IMR-90 (cell line): ENCODE data around the gene KRT77. TPM values are rescaled to one million over a fixed set of nuclear protein-coding genes. Genes with fewer than 3 reads are reported as not detected.
"Not testable (repeated sequence)": the region's sequence is repeated elsewhere in the genome, so short reads cannot be mapped to it uniquely, and the experiment has no call there.

Source experiments
- ATAC-seq: fragments of 200-7000 bp; cut with Tn5 transposase; 2 replicates; pipeline ENCODE4 v1.9.1; 2020; ENCODE audit warnings: low read depth, mild to moderate bottlenecking, moderate library complexity
- BruUV-seq: library from RNA; stranded (reverse); fragments of 400-500 nt; replicated peaks from 2 replicates; lab custom pipeline; 2021; lab: Mats Ljungman, UMichigan
- CTCF ChIA-PET: fragments of 300-600 bp; formaldehyde crosslinking; extraction: SDS; loops from one replicate; lab custom pipeline; 2021; ENCODE audit warnings: antibody characterized with exemption; lab: Yijun Ruan, JAX
- POLR2A ChIA-PET: fragments of 300-600 bp; sonication (Branson Sonifier 250); formaldehyde crosslinking; loops from one replicate; lab custom pipeline; 2022; ENCODE audit warnings: antibody characterized with exemption; ENCODE audit not compliant: unreplicated experiment; lab: Charles Lee
- DNase-seq: peaks from one replicate; pipeline ENCODE4 v3.0.0; 2013
- H2AFZ ChIP-seq: replicated peaks from 2 replicates; pipeline ENCODE3; 2013; ENCODE audit warnings: low read length, mild to moderate bottlenecking; ENCODE audit not compliant: poor library complexity
- H2AK5ac ChIP-seq: 2 replicates; pipeline ENCODE4 v1.6.1; 2013; ENCODE audit warnings: low read depth, low read length, inconsistent platforms
- H2AK9ac ChIP-seq: replicated peaks from 2 replicates; pipeline ENCODE3; 2013; ENCODE audit warnings: mild to moderate bottlenecking, low read depth, low read length, moderate library complexity; ENCODE audit not compliant: poor library complexity
- H2BK120ac ChIP-seq: 2 replicates; pipeline ENCODE4 v1.6.1; 2013; ENCODE audit warnings: low read depth, low read length, inconsistent platforms
- H2BK15ac ChIP-seq: 3 replicates; pipeline ENCODE4 v1.6.1; 2013; ENCODE audit warnings: low read depth, low read length, inconsistent platforms
- H2BK20ac ChIP-seq: 2 replicates; pipeline ENCODE4 v1.6.1; 2013; ENCODE audit warnings: low read depth, mild to moderate bottlenecking, inconsistent platforms, low read length, moderate library complexity
- H2BK5ac ChIP-seq: 2 replicates; pipeline ENCODE4 v1.6.1; 2013; ENCODE audit warnings: mild to moderate bottlenecking, low read depth, low read length, inconsistent platforms; ENCODE audit not compliant: poor library complexity, severe bottlenecking
- H3K14ac ChIP-seq: replicated peaks from 2 replicates; pipeline ENCODE4 v1.6.1; 2013; ENCODE audit warnings: low read depth, low read length, inconsistent platforms
- H3K18ac ChIP-seq: 2 replicates; pipeline ENCODE4 v1.6.1; 2013; ENCODE audit warnings: low read depth, low read length, control low read depth
- H3K23ac ChIP-seq: 2 replicates; pipeline ENCODE4 v1.6.1; 2013; ENCODE audit warnings: low read depth, low read length, inconsistent platforms
- H3K27ac ChIP-seq: 2 replicates; pipeline ENCODE4 v1.5.1; 2013; ENCODE audit warnings: mild to moderate bottlenecking, control low read depth, low read length; ENCODE audit not compliant: insufficient read depth
- H3K27me3 ChIP-seq: 2 replicates; pipeline ENCODE4 v1.6.1; 2013; ENCODE audit warnings: low read length; ENCODE audit not compliant: control insufficient read depth, insufficient read depth
- H3K36me3 ChIP-seq: 2 replicates; pipeline ENCODE4 v1.6.1; 2013; ENCODE audit warnings: low read length, mixed read lengths; ENCODE audit not compliant: control insufficient read depth, insufficient read depth
- H3K4ac ChIP-seq: 2 replicates; pipeline ENCODE4 v1.6.1; 2013; ENCODE audit warnings: low read depth, low read length, inconsistent platforms
- H3K4me1 ChIP-seq: 2 replicates; pipeline ENCODE4 v1.6.1; 2013; ENCODE audit warnings: low read length, mixed read lengths; ENCODE audit not compliant: control insufficient read depth, insufficient read depth
- H3K4me2 ChIP-seq: 2 replicates; pipeline ENCODE4 v1.6.1; 2013; ENCODE audit warnings: low read depth, mild to moderate bottlenecking, control low read depth, low read length, moderate library complexity
- H3K4me3 ChIP-seq: 2 replicates; pipeline ENCODE4 v1.5.1; 2013; ENCODE audit warnings: low read depth, mild to moderate bottlenecking, control low read depth, low read length, moderate library complexity; ENCODE audit not compliant: insufficient read depth
- H3K56ac ChIP-seq: 2 replicates; pipeline ENCODE4 v1.6.1; 2013; ENCODE audit warnings: low read length, inconsistent platforms; ENCODE audit not compliant: insufficient read depth; ENCODE audit errors: extremely low read depth
- H3K79me1 ChIP-seq, 2 experiments: 2 replicates each; pipeline ENCODE4 v1.6.1; 2013; ENCODE audit warnings: low read length in 2 of 2, inconsistent platforms in 1 of 2, low read depth in 1 of 2
- H3K9ac ChIP-seq: 2 replicates; pipeline ENCODE4 v1.6.1; 2013; ENCODE audit warnings: low read depth, low read length, control low read depth
- H3K9me1 ChIP-seq: 2 replicates; pipeline ENCODE4 v1.6.1; 2013; ENCODE audit warnings: low read length, inconsistent platforms; ENCODE audit not compliant: insufficient read depth
- H3K9me3 ChIP-seq: 2 replicates; pipeline ENCODE4 v1.6.1; 2013; ENCODE audit warnings: low read length; ENCODE audit not compliant: control insufficient read depth, insufficient read depth
- H4K20me1 ChIP-seq: 2 replicates; pipeline ENCODE4 v1.6.1; 2013; ENCODE audit warnings: low read length, inconsistent platforms; ENCODE audit not compliant: insufficient read depth
- H4K5ac ChIP-seq: 2 replicates; pipeline ENCODE4 v1.6.1; 2013; ENCODE audit warnings: mild to moderate bottlenecking, low read depth, low read length, control low read depth
- H4K8ac ChIP-seq, 2 experiments: 2 replicates each; pipeline ENCODE4 v1.6.1; 2013; ENCODE audit warnings: low read depth in 2 of 2, low read length in 2 of 2, control low read depth in 1 of 2, inconsistent platforms in 1 of 2
- H4K91ac ChIP-seq: 2 replicates; pipeline ENCODE4 v1.6.1; 2013; ENCODE audit warnings: low read depth, low read length, inconsistent platforms; ENCODE audit not compliant: insufficient read depth
- WGBS, 2 experiments: methylation state at CpG; one replicate each; pipeline versions ENCODE4 v1.1.5 to v1.1.7; 2013; ENCODE audit warnings: missing lambda C conversion rate in 2 of 2; ENCODE audit not compliant: insufficient read length in 1 of 2; ENCODE audit errors: extremely low coverage in 2 of 2; 5-methylcytosine and 5-hydroxymethylcytosine counted together
- dilution Hi-C: fragments of 300-500 bp; cut with HindIII; formaldehyde crosslinking; loops from one replicate; pipeline ENCODE4 v1.14.3; 2018; ENCODE audit warnings: low sequenced_read_pairs; ENCODE audit not compliant: unreplicated experiment
- in situ Hi-C: fragments of 300-500 bp; cut with MboI; formaldehyde crosslinking; loops from 3 replicates; pipeline ENCODE4 v1.14.3; 2019; ENCODE audit warnings: low sequenced_read_pairs, inconsistent platforms, mixed read lengths
- intact Hi-C: fragments of 100-400 bp; cut with micrococcal nuclease; formaldehyde crosslinking; loops from 2 replicates; pipeline ENCODE4 v1.10.0; 2022
- polyA plus RNA-seq, 3 experiments: library from polyadenylated mRNA; depleted of rRNA; stranded (reverse); fragments of >200 nt; gene quantifications; 2 replicates each; pipeline ENCODE4 v1.2.3, GENCODE V29; 2012; ENCODE audit warnings: low replicate concordance in 1 of 3
- total RNA-seq: library from RNA; depleted of rRNA; stranded (reverse); fragments of >200 nt; gene quantifications from 2 replicates; pipeline ENCODE4 v1.2.3, GENCODE V29; 2012

KRT77 gene
- total and polyA plus RNA-seq, 2 of the 4 experiments (the other 2 are of a cell fraction) = not detected

DNA sequence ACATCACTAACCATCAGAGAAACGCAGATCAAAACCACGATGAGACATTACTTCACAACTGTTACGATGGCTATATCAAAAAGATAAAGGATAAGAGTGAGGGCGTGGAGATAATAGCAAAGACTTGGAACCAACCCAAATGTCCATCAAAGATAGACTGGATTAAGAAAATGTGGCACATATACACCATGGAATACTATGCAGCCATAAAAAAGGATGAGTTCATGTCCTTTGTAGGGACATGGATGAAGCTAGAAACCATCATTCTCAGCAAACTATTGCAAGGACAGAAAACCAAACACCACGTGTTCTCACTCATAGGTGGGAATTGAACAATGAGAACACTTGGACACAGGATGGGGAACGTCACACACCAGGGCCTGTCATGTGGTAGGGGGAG is 8.8 kb upstream of the KRT77 start:
- H3K4me1 ChIP-seq, POLR2A ChIA-PET, H3K4me2 ChIP-seq, ATAC-seq, H4K5ac ChIP-seq, H2BK120ac ChIP-seq, H3K27ac ChIP-seq, H4K91ac ChIP-seq, H3K4ac ChIP-seq, H4K20me1 ChIP-seq, H3K9me1 ChIP-seq, H2AFZ ChIP-seq, H3K4me3 ChIP-seq, H2AK9ac ChIP-seq, H3K36me3 ChIP-seq, H3K23ac ChIP-seq, H3K56ac ChIP-seq, CTCF ChIA-PET, H3K9me3 ChIP-seq, H4K8ac ChIP-seq, H3K9ac ChIP-seq, H2AK5ac ChIP-seq, H2BK20ac ChIP-seq, BruUV-seq, H3K14ac ChIP-seq, intact Hi-C loops, H3K18ac ChIP-seq, H3K79me1 ChIP-seq, DNase-seq, in situ Hi-C loops, H2BK5ac ChIP-seq, dilution Hi-C loops, H2BK15ac ChIP-seq: not testable (repeated sequence)
- no CpG with 5 or more reads among the region's 6 CpGs for WGBS, 2 experiments
- H3K27me3 ChIP-seq = peaks cover 54% of the 10 kb centered on the region
